HG03066 (cell line): ENCODE measurements around the gene DSCAML1.

ENCODE experiments used
- ATAC-seq: cut with Tn5 transposase; IDR thresholded peaks from one replicate; pipeline ENCODE4 v1.9.1; 2021; ENCODE audit warnings: low read depth; ENCODE audit not compliant: unreplicated experiment

The DSCAML1 gene

GRCh38 chr11:117595440-117595839 lies 201.6 kb downstream of the DSCAML1 start:
- no peak for ATAC-seq

DNA sequence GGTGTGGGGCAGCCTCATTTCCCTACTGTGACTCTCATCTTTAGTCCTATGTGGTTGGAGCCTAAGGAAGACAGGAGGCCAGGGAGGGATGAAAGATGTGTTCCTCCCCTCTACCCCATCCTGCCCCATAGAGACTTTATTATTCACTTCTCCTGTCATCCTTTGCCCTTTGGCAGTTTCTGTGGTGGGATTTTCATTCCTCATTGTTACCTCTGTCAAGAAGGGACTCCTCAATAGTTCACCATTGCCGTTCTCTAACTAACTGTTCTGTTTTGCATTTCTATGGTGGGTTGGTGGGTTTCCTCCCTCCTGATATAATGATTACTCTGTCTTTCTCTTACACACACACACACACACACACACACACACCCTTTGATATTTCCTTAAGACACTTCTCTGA lies 202.3 kb downstream of the DSCAML1 start:
- no peak for ATAC-seq

GRCh38 chr11:117593065-117593464 lies 204.0 kb downstream of the DSCAML1 start:
- ATAC-seq, result no peak

GRCh38 chr11:117591316-117592039 lies 205.5 kb downstream of the DSCAML1 start:
- ATAC-seq, result no peak

- ATAC-seq, result no peak
These were observed 208.0 kb downstream of the DSCAML1 start for GRCh38 chr11:117589063-117589462.

GRCh38 chr11:117588166-117588810 lies 208.7 kb downstream of the DSCAML1 start:
- ATAC-seq, result no peak

DNA sequence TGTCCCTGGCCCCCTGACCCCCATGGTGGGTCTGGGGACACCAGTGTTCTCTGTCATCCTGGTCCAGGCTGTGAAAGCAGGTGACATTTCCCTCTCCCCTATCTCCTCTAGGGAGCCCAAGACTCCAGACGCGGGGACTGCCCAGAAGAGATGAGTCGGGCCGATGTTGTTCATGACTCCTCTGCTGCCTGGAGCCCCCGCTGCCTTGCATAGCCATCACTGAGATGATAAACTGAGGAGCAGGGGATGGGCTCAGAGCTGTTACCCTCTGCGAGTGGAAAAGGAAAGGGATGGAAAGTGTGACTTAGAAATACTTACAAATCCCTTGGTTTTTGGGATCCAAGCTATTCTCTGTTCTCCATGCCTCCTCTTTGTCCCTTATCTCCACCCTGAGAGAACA lies 209.6 kb downstream of the DSCAML1 start:
- no peak for ATAC-seq

DNA sequence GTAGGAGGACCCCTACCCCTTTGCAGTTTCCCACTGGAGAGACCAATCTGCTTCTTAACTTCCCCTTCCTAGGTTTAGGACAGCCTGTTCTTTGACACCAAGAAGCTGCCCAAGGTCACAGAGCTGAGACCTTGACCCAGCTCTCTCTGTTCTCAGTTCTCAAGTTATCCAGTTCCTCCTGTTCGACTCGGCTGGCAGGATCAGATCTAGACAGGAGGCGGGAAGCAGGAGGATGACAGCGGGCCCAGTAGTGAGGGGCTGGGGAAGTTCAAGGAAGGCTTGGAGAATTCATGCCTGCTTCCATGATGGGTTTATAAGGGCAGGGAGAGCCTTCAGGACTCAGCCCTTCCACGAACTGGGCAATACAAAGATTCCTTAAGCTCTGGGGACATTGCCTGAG lies 210.6 kb downstream of the DSCAML1 start:
- ATAC-seq, result no peak

DNA sequence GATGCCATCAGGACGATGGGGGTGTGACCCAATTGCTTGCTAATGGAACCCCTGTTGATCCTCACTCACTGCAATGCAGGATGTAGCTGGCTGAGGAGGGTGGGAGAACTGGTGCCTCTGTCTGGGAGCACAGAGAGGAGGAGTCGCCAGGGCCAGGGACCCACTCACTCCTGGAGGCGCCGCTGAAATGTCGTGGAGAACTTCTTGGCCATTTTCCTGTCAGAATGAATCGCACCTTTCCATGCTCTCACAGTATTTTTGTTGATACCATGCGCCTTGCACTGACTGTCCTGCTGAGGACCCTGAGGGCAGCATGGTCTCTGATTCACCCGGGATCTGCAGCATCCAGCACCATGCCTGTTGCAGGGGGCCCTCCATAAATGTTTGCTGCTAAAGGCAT lies 211.4 kb downstream of the DSCAML1 start:
- ATAC-seq, result no peak

- ATAC-seq, result no peak
These were observed 212.8 kb downstream of the DSCAML1 start for GRCh38 chr11:117584056-117584830.

GRCh38 chr11:117583063-117583801 lies 213.8 kb downstream of the DSCAML1 start:
- no peak for ATAC-seq

DNA sequence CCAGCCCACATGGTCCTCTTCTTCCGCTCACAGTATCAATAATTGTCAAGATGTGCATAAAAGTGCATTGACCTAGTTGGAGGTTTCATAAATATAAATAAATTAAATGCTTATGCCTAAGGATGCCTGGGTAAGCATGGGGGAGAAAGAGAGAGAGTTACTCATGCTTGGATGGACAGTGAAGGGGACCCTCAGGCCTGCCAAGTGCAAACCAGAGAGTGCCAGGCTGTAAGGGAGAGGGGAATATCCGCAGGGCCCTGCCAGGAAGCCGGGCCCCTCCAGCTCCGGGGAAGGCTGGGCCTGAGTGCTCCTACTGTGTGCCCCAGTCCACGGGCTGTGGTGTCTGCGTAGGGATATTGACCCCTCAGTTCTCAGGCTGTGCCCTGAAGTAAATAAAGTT lies 214.6 kb downstream of the DSCAML1 start:
- ATAC-seq, result no peak

- ATAC-seq, result no peak
These were observed 216.2 kb downstream of the DSCAML1 start for GRCh38 chr11:117580866-117581265.

- ATAC-seq, result no peak
These were observed 217.9 kb downstream of the DSCAML1 start for GRCh38 chr11:117579161-117579560.

DNA sequence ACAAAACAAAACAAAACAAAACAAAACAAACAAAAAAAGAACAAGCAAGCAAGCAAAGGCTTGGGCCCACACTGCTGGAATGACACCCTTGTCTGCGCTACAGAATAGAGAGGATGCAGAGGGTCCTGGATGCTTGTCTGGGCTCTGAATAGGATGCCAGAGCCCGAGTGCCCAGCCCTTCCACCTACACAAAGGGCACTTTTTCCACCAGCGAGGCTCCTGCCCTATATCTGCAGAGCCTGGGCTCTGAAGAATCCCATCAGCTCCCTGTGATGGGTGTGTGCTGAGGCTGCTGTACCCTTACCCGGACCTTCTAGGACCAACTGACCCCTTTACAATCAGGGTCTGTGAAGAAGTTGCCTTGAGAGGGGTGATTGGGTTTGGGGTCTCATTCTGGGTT lies 221.2 kb downstream of the DSCAML1 start:
- no peak for ATAC-seq

DNA sequence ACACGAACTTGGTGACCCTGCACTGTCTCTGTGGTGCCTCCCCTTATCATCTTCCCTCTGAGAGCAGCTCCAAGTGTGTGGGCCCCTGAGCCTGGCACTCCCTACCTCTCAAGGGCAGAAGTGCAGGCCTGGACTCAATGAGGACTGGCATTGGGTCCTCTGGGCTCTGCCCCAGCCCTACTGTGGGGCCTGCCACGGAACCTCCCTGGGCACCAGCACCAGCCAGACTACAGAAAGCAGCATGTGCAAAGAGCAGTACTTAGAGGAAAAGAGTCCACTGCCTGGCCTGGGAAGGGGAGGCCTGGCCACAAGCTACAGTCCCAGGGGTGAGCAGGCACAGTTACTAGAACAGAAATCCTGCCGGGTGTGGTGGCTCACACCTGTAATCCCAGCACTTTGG lies 222.5 kb downstream of the DSCAML1 start:
- no peak for ATAC-seq

- ATAC-seq, result no peak
These were observed 223.7 kb downstream of the DSCAML1 start for GRCh38 chr11:117573326-117573725.

DNA sequence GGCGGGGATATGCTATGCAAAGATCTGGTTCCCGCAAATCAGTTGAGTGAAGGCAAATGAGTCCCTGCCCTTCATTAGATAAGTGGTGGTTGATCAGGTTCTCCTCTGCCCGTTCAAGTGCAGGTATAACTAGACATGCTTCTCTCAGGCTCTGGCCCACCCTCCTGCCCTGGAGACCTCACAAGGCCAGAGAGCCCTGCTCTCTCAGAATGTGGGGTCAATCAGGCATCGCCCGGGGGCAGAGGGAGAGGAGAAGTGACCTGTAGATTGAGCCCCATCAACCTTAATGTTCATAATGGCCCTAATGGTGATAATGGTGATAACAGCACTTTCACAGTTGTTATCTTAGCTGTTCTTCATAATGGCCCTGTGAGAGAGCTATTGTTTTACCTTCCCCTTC lies 224.3 kb downstream of the DSCAML1 start:
- no peak for ATAC-seq

DNA sequence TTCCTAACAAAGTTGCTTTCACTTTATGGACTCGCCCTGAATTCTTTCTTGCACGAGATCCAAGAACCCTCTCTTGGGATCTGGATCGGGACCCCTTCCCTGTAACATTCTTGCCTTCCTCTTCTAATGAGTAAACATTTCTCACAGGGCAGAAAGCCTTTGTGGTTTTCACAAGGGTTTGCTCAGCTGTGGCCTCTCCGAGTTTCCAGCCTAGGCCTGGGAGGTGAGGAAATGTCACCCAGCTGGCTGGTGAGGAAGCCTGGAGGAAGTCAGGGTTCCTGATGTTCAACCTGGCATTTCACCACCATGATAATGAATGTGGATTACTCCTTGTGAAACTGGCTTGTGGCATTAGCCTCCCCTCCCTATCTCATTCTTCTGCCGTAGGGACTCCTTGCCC lies 224.9 kb downstream of the DSCAML1 start:
- ATAC-seq, result no peak

GRCh38 chr11:117570701-117571100 lies 226.3 kb downstream of the DSCAML1 start:
- no peak for ATAC-seq

DNA sequence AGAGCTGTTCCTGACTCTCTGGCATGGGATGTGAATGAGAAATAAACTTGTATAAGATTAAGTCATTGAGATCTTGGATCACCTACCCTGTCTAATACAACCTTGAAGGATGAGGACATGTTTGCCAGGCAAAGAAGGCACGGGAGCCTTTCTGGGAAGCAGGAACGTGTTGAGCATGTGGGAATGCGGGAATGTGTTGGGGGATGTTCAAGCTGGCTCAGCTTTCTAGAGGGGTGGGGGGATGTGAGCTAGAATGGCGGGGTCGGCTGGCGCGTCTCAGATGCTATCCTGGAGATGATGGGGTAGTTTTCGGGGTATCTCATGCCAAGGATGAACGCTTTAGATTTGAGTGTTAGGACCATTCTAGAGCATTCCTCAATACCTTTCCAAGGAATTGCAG lies 227.1 kb downstream of the DSCAML1 start:
- ATAC-seq, result no peak
